NCI-H2196 treated with DMSO at 0.1 percent for 48 hours (cell line): ENCODE measurements around the gene NANOS3.
"Not testable (repeated sequence)": the region's sequence is repeated elsewhere in the genome, so short reads cannot be mapped to it uniquely, and the experiment has no call there.

ENCODE experiments used
- DNase-seq: peaks from one replicate; lab custom pipeline; 2025; ENCODE audit not compliant: unreplicated experiment; lab: John Stamatoyannopoulos, UW

The NANOS3 gene

DNA sequence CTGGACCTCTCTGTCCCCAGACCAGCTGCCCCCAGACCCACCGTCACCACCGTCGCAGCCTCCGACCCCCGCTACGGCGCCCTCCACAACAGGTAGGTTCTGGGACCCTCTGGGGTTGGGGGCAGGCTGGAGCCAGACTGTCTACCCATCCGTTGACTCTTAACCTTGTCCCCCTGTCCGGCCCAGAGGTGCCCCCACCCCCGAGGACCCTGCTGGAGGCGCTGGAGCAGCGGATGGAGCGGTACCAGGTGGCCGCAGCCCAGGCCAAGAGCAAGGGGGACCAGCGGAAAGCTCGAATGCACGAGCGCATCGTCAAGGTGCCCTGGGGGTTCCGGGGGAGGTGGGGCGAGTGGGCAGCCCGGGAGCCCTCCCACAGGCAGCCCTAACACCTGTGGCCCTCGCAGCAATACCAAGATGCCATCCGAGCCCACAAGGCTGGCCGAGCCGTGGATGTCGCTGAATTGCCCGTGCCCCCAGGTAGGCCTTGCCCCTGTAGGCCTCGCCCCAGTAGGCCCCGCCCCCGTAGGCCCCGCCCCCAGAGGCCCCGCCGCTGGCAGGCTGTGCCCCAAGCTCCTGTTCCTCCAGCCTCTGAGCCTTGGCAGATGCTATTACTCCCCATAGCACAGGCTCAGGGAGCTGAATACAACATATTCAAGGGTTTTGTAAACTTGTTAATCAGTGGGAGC is 41.9 kb downstream of the NANOS3 start:
- no peak for DNase-seq

DNA sequence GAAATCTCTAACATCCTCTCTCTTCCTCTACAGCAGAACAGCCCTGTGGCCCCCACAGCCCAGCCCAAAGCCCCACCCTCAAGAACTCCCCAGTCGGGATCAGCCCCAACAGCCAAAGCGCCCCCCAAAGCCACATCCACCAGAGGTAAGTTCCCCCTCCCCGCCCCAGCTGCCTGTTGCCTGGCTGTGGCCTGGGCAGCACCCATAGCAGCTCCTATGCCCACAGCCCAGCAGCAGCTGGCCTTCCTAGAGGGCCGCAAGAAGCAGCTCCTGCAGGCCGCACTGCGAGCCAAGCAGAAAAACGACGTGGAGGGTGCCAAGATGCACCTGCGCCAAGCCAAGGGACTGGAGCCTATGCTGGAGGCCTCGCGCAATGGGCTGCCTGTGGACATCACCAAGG is 43.6 kb downstream of the NANOS3 start:
- DNase-seq = no peak

DNA sequence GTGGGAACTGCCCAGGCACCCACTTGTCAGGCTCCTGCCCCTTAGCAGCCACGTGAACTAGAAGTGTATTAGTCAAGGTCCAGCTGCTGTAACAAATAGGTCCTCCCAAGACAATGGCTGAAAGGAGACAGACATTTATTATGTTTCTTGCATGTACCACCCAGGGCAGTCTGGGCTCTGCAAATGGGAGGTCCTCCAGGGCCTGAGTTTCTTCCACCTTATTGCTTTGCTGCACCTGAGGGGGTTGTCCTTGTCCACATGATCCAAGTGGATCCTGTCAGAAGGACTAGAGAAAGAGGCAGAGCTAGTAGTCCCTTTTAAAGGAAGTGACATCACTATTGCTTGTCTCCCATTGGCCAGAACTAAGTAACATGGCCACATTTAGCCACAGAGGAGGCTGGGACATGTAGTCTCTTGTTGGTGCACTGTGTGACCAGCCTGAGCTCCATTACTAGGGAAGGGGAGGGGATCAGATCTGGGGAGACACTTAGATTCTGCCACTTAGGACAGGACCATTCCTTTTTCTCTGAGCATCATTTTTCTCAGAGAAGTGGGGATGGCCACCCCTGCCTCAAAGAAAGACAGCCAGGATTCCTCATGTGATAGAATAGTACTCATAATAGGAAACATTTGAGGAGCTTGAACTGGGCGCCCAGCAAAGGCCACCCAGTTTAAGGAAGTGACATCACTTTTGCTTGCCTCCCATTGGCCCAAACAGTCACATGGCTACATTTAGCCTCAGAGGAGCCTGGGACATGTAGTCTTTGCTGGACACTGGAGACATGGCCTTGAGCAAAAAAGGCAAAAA is 44.2 kb downstream of the NANOS3 start:
- DNase-seq = peak; percentile 24

DNA sequence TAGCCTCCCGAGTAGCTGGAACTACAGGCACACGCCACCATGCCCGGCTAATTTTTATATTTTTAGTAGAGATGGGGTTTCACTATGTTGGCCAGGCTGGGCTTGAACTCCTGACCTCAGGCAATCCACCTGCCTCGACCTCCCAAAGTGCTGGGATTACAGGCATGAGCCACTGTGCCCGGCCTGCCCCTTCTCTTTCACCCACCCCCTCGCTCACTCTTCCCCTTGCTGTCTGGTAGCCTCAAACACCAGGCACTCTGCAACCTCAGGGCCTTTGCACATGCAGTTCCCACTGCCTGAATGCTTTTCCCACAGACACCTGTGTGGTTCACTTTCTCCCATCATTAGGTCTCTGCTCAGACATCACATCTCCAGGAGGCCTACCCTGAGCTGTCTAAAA is 45.2 kb downstream of the NANOS3 start:
- not testable (repeated sequence) for DNase-seq

DNA sequence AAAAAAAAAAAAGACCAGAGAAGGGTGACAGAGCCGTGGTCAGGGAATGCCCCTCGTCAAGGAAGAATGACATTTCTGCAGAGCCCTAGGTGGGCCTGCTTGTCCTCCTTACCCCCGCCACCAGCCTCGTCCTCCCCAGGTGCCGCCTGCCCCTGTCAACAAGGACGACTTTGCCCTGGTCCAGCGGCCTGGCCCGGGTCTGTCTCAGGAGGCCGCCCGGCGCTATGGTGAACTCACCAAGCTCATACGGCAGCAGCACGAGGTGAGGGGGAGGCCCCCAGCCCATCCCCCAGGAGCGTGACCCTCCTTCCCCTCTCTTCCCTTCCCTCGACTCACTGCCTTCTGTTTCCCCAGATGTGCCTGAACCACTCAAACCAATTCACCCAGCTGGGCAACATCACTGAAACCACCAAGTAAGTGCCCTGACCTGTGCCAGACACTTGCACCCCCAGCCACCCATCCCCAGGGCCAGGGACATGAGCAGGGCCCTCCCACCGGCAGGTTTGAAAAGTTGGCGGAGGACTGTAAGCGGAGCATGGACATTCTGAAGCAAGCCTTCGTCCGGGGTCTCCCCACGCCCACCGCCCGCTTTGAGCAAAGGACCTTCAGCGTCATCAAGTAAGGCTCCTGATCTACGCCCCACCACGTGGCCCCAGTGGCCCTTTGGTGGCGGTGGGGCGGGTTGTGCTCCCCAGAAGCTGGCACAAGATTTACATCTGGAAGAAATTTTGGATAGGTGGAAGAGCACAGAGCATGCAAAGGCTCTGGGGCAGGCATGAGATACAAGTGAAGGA is 46.5 kb downstream of the NANOS3 start:
- DNase-seq = no peak

DNA sequence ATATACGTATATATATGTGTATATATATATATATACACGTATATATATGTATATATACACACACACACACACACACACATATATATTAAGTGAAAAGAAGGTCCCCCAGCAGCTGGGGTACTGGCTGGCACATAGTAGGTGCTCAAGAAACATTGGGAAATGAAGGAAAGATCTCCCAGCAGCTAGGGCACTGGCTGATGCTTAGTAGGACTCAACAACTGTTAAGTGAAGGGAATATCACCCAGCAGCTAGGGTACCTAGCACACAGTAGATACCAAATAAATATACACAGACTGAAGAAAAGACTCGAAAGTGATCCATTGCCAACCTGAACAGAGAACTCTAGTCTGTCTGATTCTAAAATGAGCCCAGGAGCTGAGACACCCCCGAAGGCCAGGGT is 49.1 kb downstream of the NANOS3 start:
- no peak for DNase-seq

DNA sequence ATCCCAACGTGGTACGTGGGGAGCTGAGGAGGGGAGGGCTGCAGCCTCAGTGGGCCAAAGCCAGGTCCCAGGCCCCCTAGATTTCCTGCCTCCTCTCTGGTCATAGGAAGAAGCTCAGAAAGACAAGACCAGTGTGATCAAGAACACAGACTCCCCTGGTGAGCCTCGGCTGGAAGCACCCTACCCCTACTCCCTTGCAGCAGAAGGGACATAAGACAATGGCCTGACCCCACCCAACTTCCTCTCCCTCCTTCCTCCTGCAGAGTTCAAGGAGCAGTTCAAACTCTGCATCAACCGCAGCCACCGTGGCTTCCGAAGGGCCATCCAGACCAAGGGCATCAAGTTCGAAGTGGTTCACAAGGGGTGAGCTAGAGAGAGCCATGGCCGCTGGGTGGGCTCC is 49.8 kb downstream of the NANOS3 start:
- no peak for DNase-seq

DNA sequence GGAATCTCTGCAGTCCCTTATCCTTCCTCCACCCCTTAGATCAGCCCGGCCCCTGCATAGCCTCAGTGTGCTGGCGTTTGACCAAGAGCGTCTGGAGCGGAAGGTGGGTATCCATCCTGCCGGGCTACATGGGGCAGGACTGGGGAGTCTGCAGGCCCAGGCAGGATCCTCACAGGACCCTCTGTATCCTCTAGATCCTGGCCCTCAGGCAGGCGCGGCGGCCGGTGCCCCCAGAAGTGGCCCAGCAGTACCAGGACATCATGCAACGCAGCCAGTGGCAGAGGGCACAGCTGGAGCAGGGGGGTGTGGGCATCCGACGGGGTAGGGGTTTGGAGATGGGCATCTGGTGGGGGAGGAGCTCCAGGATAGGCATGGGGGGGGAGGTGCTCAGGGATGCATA is 52.4 kb downstream of the NANOS3 start:
- DNase-seq = no peak

DNA sequence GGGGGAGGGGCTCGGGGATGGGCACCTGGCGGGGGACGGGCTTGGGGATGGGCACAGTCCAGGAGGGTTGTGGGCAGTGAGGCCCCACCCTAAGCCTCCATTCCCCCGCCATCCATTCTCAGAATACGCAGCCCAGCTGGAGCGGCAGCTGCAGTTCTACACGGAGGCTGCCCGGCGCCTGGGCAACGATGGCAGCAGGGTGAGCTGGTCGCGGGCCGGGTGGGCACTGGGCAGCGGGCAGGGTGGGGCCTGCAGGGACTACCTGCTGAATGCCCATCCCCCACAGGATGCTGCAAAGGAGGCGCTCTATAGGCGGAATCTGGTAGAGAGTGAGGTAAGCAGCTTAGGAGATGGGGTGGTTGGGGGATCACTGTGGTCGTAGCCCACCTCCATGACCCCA is 53.0 kb downstream of the NANOS3 start:
- DNase-seq = no peak
